ENCODE data around the gene RESF1. TPM values are rescaled to one million over a fixed set of nuclear protein-coding genes. Genes with fewer than 3 reads are reported as not detected.

The RESF1 gene
- total RNA-seq, 1 donor from 2014 or later, result 299 TPM

- Mint-ChIP-seq H3K9me3 (peaks cover 27% of the 10 kb centered on the region), H3K36me3 (ENCODE audit: low read depth) (peaks cover 92% of the 10 kb centered on the region), H3K27ac (peak overlapping the region; percentile 24), H3K27me3 (no peaks in the 10 kb centered on the region), H3K4me1 (peaks cover 53% of the 10 kb centered on the region), H3K4me3 (no peak overlapping the region)
- intact Hi-C loops (cut with micrococcal nuclease), result no loop called here
- POLR2A ChIA-PET, result interaction anchor here (0.9 to 1.9 kb wide), 5 partner anchors 15 to 238 kb away, joined by 3 to 6 read pairs (median 3); no protein-coding TSS in a partner anchor
- CTCF ChIA-PET, result no interaction called here
- TF ChIP-seq, protein P1, sequence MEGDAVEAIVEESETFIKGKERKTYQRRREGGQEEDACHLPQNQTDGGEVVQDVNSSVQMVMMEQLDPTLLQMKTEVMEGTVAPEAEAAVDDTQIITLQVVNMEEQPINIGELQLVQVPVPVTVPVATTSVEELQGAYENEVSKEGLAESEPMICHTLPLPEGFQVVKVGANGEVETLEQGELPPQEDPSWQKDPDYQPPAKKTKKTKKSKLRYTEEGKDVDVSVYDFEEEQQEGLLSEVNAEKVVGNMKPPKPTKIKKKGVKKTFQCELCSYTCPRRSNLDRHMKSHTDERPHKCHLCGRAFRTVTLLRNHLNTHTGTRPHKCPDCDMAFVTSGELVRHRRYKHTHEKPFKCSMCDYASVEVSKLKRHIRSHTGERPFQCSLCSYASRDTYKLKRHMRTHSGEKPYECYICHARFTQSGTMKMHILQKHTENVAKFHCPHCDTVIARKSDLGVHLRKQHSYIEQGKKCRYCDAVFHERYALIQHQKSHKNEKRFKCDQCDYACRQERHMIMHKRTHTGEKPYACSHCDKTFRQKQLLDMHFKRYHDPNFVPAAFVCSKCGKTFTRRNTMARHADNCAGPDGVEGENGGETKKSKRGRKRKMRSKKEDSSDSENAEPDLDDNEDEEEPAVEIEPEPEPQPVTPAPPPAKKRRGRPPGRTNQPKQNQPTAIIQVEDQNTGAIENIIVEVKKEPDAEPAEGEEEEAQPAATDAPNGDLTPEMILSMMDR (IDR thresholded peaks at IDR 0.05), result no peak
- no peak for ATAC-seq (ENCODE audit: low read depth)
- DNase-seq, result no peak
Measured at GRCh38 chr12:31984806-31985591, 25.8 kb downstream of the RESF1 start.

DNA sequence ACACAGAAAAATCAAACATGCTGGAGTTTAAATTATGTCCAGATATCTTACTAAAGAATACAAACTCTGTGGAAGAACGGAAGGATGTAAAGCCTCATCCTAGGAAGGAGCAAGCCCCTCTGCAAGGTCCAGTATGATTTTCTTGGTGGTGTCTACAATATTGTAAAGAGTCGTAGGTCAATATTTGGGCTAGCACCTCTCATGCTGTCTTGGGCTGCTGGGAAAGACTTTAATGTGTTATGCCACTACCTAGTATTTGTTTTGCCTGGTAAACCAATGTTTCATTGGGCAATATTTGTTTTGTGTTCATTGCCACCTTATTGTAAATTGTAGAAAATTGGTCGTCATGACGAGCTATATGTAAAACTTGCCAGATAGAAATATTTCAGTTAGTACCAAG lies 26.6 kb downstream of the RESF1 start:
- intact Hi-C loops (cut with micrococcal nuclease), result no loop called here
- Mint-ChIP-seq H3K4me3 (no peak overlapping the region), H3K27me3 (no peaks in the 10 kb centered on the region), H3K27ac (peak overlapping the region; percentile 24), H3K9me3 (peaks cover 26% of the 10 kb centered on the region), H3K4me1 (peaks cover 52% of the 10 kb centered on the region), H3K36me3 (ENCODE audit: low read depth) (peaks cover 91% of the 10 kb centered on the region)
- DNase-seq, result no peak
- ChIA-PET POLR2A (interaction anchor here (0.6 to 1.9 kb wide), 5 partner anchors 26 to 239 kb away, joined by 3 to 6 read pairs (median 4); no protein-coding TSS in a partner anchor), CTCF (no interaction called here)
- TF ChIP-seq, protein P1 (IDR thresholded peaks at IDR 0.05), result no peak
- ATAC-seq (ENCODE audit: low read depth), result no peak

DNA sequence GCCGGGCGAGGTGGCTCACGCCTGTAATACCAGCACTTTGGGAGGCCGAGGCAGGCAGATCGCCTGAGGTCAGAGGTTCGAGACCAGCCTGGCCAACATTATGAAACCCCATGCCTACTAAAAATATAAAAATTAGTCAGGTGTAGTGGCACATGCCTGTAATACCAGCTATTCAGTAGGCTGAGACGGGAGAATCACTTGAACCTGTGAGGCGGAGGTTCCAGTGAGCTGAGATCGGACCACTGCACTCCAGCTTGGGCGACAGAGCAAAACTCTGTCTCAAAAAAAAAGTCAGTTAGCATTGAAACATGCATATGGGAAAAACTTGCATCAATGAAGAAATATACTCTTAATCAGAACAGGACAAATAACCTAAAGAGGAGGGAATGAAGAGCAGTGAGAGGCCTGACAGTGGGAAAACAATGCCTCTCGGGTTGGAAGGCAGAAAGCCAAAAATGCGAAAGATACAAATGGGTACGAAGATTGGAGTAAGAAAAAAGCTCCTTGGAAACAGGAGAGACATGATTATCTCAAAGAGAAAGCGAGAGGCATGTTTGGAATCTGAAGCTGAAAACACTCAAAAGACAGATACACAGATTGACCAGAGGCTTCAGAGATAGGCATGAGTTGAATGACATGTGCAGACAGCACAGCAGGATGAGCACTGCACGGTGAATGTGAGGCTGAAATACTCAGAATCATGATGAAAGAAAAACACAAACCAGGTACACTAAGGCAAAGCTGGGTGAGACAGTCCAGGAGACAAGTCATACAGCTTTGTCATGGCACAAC lies 30.6 kb downstream of the RESF1 start:
- H3K9me3 Mint-ChIP-seq, result peaks cover 8% of the 10 kb centered on the region
- H3K27ac Mint-ChIP-seq, result peak overlapping the region; percentile 11
- intact Hi-C loops (cut with micrococcal nuclease), result loop anchor here (2.0 to 10.0 kb wide), 2 partner anchors 13 to 65 kb away; no protein-coding TSS in a partner anchor
- DNase-seq (no peak), ATAC-seq (ENCODE audit: low read depth) (no peak)
- CTCF ChIA-PET, result no interaction called here
- no peak overlapping the region for H3K4me3 Mint-ChIP-seq
- H3K4me1 Mint-ChIP-seq, result peaks cover 41% of the 10 kb centered on the region
- H3K27me3 Mint-ChIP-seq, result no peaks in the 10 kb centered on the region
- POLR2A ChIA-PET, result interaction anchor here (0.7 to 1.7 kb wide), 4 partner anchors 30 to 389 kb away, joined by 3 to 6 read pairs (median 4); partner anchors contain the start of gene RESF1
- H3K36me3 Mint-ChIP-seq (ENCODE audit: low read depth), result peaks cover 85% of the 10 kb centered on the region
- TF ChIP-seq, protein P1 (IDR thresholded peaks at IDR 0.05), result no peak

DNA sequence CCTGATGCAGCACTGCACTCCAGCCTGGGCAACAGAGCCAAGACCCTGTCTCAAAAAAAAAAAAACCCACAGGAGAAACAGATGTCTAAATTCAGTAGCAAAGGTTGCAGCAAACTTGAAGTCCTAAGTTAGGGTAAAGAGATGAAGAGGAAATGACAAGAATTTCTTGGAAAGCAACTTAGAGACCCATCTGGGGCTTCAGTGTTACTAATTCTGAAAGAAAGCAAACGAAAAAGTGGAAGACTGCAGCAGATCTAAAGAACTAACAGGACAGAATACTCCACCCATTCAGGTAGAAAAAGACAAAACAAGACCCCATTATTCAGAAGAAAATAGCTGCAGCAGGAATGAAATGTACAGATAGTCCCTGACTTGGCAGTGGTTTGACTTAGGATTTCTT lies 31.9 kb downstream of the RESF1 start:
- peak overlapping the region; percentile 74 for H3K27ac Mint-ChIP-seq
- no peak for DNase-seq
- H3K4me3 Mint-ChIP-seq, result no peak overlapping the region
- H3K36me3 Mint-ChIP-seq (ENCODE audit: low read depth), result peaks cover 79% of the 10 kb centered on the region
- ChIA-PET POLR2A (interaction anchor here (0.6 to 2.0 kb wide), 4 partner anchors 11 to 727 kb away, joined by 3 to 10 read pairs (median 4); partner anchors contain the start of gene RESF1), CTCF (no interaction called here)
- TF ChIP-seq, protein P1 (IDR thresholded peaks at IDR 0.05), result no peak
- no peaks in the 10 kb centered on the region for H3K27me3 Mint-ChIP-seq
- no peak for ATAC-seq (ENCODE audit: low read depth)
- peaks cover 27% of the 10 kb centered on the region for H3K4me1 Mint-ChIP-seq
- no peaks in the 10 kb centered on the region for H3K9me3 Mint-ChIP-seq
- intact Hi-C loops (cut with micrococcal nuclease), result loop anchor here (2.0 to 10.0 kb wide), 2 partner anchors 14 to 64 kb away; no protein-coding TSS in a partner anchor
